Karpas-422 (cell line): ENCODE measurements around the gene MRPL58. TPM values are rescaled to one million over a fixed set of nuclear protein-coding genes. Genes with fewer than 3 reads are reported as not detected.
A peak's percentile ranks its signal among the peaks of the same experiment; 100 is the strongest.

ENCODE experiments used
- DNase-seq: peaks from one replicate; pipeline ENCODE4 v3.0.0-alpha.2; 2015
- H2AFZ ChIP-seq: fragments of 200-600 bp; sonication (generic); 2 replicates; pipeline ENCODE4 v1.6.1; 2014; ENCODE audit warnings: antibody characterized with exemption, low read length, mixed read lengths
- H3K27ac ChIP-seq: fragments of 200-600 bp; sonication (generic); 2 replicates; pipeline ENCODE4 v1.5.1; 2014; ENCODE audit warnings: mild to moderate bottlenecking, low read length, moderate library complexity
- H3K27me3 ChIP-seq: fragments of 200-600 bp; sonication (generic); 2 replicates; pipeline ENCODE4 v1.6.1; 2014; ENCODE audit warnings: low read length, mixed read lengths
- H3K36me3 ChIP-seq: fragments of 200-600 bp; sonication (generic); 2 replicates; pipeline ENCODE4 v1.6.1; 2014; ENCODE audit warnings: low read length, mixed read lengths; ENCODE audit not compliant: insufficient read depth
- H3K4me1 ChIP-seq: fragments of 200-600 bp; sonication (generic); 2 replicates; pipeline ENCODE4 v1.6.1; 2014; ENCODE audit warnings: mild to moderate bottlenecking, low read length, mixed read lengths
- H3K4me2 ChIP-seq: fragments of 200-600 bp; sonication (generic); 2 replicates; pipeline ENCODE4 v1.6.1; 2014; ENCODE audit warnings: low read length, low read depth, mild to moderate bottlenecking; ENCODE audit not compliant: poor library complexity, severe bottlenecking
- H3K4me3 ChIP-seq: fragments of 200-600 bp; sonication (generic); 2 replicates; pipeline ENCODE4 v1.5.1; 2014; ENCODE audit warnings: mild to moderate bottlenecking, antibody characterized with exemption, low read length, mixed read lengths
- H3K79me2 ChIP-seq: fragments of 200-600 bp; sonication (generic); 2 replicates; pipeline ENCODE4 v1.6.1; 2014; ENCODE audit warnings: mild to moderate bottlenecking, low read length, mixed read lengths
- H3K9ac ChIP-seq: fragments of 200-600 bp; sonication (generic); 2 replicates; pipeline ENCODE4 v1.6.0; 2014; ENCODE audit warnings: low read length
- H3K9me2 ChIP-seq: fragments of 200-600 bp; sonication (generic), shearing (Covaris generic); replicated peaks from 2 replicates; pipeline ENCODE4 v1.6.0; 2014; ENCODE audit warnings: mild to moderate bottlenecking, low read length, moderate library complexity; ENCODE audit not compliant: insufficient read depth
- H3K9me3 ChIP-seq: fragments of 300-700, 200-600 bp; sonication (generic); 2 replicates; pipeline ENCODE4 v1.6.1; 2014; ENCODE audit warnings: low read length, mixed read lengths
- H4K20me1 ChIP-seq: fragments of 200-600 bp; sonication (generic); 2 replicates; pipeline ENCODE4 v1.6.1; 2014; ENCODE audit warnings: mild to moderate bottlenecking, antibody characterized with exemption, low read length, low read depth; ENCODE audit not compliant: insufficient read depth
- total RNA-seq: library from RNA; depleted of rRNA; stranded (reverse); fragments of >200 nt; shearing (Covaris generic); gene quantifications from 2 replicates; pipeline ENCODE4 v1.2.3, GENCODE V29; 2014; ENCODE audit warnings: low replicate concordance

The MRPL58 gene
- total RNA-seq, 1 experiment from 2014 or later = 33.8 TPM

DNA sequence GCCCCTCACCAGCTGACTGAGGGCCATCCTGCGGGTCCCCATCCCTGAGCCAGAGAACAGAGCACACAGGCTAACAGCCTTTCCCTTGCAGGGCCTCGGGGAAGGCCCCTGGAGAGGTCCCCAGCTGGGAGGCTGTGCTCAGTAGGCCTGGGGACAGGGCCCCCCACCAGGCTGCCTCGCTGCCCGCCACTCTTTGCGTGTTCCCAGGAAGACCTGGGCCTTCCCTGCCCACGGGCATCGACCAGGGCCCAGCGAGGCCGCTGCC lies 40.7 kb upstream of the MRPL58 start:
- Histone ChIP-seq H3K79me2 (no peaks in the 10 kb centered on the region), H3K27me3 (no peaks in the 10 kb centered on the region), H3K36me3 (no peaks in the 10 kb centered on the region), H2AFZ (no peak overlapping the region), H3K27ac (no peak overlapping the region), H3K4me2 (no peak overlapping the region), H3K4me1 (peaks cover 9% of the 10 kb centered on the region), H3K9me2 (no peaks in the 10 kb centered on the region), H3K9me3 (no peaks in the 10 kb centered on the region), H4K20me1 (no peaks in the 10 kb centered on the region), H3K9ac (no peak overlapping the region), H3K4me3 (no peak overlapping the region)
- no peak for DNase-seq

GRCh38 chr17:74972107-74972972 lies 40.1 kb upstream of the MRPL58 start, which contains the start of gene HID1:
TSS of gene HID1 (minus strand) at chr17:74972759. CDS start at chr17:74972656, 103 bp downstream.
- H3K9ac ChIP-seq = no peak within 1 kb of the TSS
- peak; percentile 59 for DNase-seq
- no peaks in the 10 kb centered on the region for H4K20me1 ChIP-seq
- no peaks in the 10 kb centered on the region for H3K79me2 ChIP-seq
- H3K9me3 ChIP-seq = no peaks in the 10 kb centered on the region
- peak within 1 kb of the TSS; percentile 44 for H3K4me2 ChIP-seq
- peak within 1 kb of the TSS; percentile 30; the same call in 1 of the 2 replicates for H3K4me3 ChIP-seq
- no peaks in the 10 kb centered on the region for H3K9me2 ChIP-seq
- no peaks in the 10 kb centered on the region for H3K27me3 ChIP-seq
- H3K4me1 ChIP-seq = peaks cover 9% of the 10 kb centered on the region
- no peak within 1 kb of the TSS for H3K27ac ChIP-seq
- H3K36me3 ChIP-seq = no peaks in the 10 kb centered on the region
- no peak within 1 kb of the TSS for H2AFZ ChIP-seq

- Histone ChIP-seq H3K4me1 (peaks cover 9% of the 10 kb centered on the region), H2AFZ (no peak overlapping the region), H3K27ac (no peak overlapping the region), H3K4me3 (no peak overlapping the region), H3K79me2 (no peaks in the 10 kb centered on the region), H3K9ac (no peak overlapping the region), H4K20me1 (no peaks in the 10 kb centered on the region), H3K36me3 (no peaks in the 10 kb centered on the region), H3K9me3 (no peaks in the 10 kb centered on the region), H3K27me3 (no peaks in the 10 kb centered on the region), H3K9me2 (no peaks in the 10 kb centered on the region), H3K4me2 (peak overlapping the region; percentile 44)
- DNase-seq = no peak
These were observed 39.5 kb upstream of the MRPL58 start for GRCh38 chr17:74972973-74973328.

GRCh38 chr17:74975943-74976342 lies 36.5 kb upstream of the MRPL58 start:
- no peak for DNase-seq
- no peak overlapping the region for H3K9ac ChIP-seq
- no peaks in the 10 kb centered on the region for H3K27me3 ChIP-seq
- no peaks in the 10 kb centered on the region for H3K36me3 ChIP-seq
- H3K4me3 ChIP-seq = no peak overlapping the region
- no peaks in the 10 kb centered on the region for H3K79me2 ChIP-seq
- H4K20me1 ChIP-seq = no peaks in the 10 kb centered on the region
- H2AFZ ChIP-seq = no peak overlapping the region
- H3K9me3 ChIP-seq = no peaks in the 10 kb centered on the region
- no peak overlapping the region for H3K4me2 ChIP-seq
- peaks cover 9% of the 10 kb centered on the region for H3K4me1 ChIP-seq
- no peaks in the 10 kb centered on the region for H3K9me2 ChIP-seq
- no peak overlapping the region for H3K27ac ChIP-seq

- no peaks in the 10 kb centered on the region for H3K36me3 ChIP-seq
- H3K4me3 ChIP-seq = no peak overlapping the region
- no peak overlapping the region for H3K4me2 ChIP-seq
- no peak for DNase-seq
- peaks cover 24% of the 10 kb centered on the region for H3K4me1 ChIP-seq
- no peaks in the 10 kb centered on the region for H3K79me2 ChIP-seq
- H4K20me1 ChIP-seq = no peaks in the 10 kb centered on the region
- no peaks in the 10 kb centered on the region for H3K9me3 ChIP-seq
- no peaks in the 10 kb centered on the region for H3K27me3 ChIP-seq
- H3K27ac ChIP-seq = no peak overlapping the region
- no peaks in the 10 kb centered on the region for H3K9me2 ChIP-seq
- H2AFZ ChIP-seq = no peak overlapping the region
- H3K9ac ChIP-seq = no peak overlapping the region
These were observed 34.7 kb upstream of the MRPL58 start for GRCh38 chr17:74977802-74978201.

GRCh38 chr17:74978240-74978639 lies 34.2 kb upstream of the MRPL58 start:
- DNase-seq = no peak
- Histone ChIP-seq H3K4me2 (no peak overlapping the region), H3K27me3 (no peaks in the 10 kb centered on the region), H3K4me1 (peaks cover 24% of the 10 kb centered on the region), H3K36me3 (no peaks in the 10 kb centered on the region), H3K9me3 (no peaks in the 10 kb centered on the region), H3K9me2 (no peaks in the 10 kb centered on the region), H3K79me2 (no peaks in the 10 kb centered on the region), H4K20me1 (no peaks in the 10 kb centered on the region), H3K4me3 (no peak overlapping the region), H3K27ac (no peak overlapping the region), H3K9ac (no peak overlapping the region), H2AFZ (no peak overlapping the region)

DNA sequence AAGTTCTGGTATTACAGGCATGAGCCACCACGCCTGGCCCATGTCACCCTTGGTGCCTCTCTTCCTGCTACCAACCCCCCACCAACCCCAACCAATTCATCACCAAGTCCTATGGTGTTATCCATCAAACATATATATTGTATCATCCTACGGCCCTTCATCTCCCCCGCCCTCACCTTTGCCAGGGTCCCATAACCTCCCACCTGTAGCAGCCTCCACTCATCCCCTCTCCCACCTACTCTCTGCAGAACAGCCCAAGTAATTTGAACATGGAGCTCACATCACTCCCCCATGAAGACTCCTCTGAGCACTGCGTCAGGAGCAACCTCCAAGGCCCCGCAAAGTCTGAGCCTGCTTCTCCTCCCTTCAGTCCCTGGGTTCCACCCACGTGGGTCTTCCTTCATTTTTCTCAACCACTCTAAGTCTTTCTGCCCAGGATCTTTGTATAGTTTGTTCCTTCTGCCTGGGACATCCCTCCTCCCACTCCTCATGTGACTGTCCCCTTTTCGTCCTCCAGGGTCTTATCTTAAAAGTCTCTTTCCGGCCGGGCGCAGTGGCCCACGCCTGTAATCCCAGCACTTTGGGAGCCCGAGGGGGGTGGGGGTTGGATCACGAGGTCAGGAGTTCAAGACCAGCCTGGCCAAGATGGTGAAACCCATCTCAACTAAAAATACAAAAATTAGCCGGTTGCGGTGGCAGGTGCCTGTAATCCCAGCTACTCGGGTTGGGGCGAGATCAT lies 32.9 kb upstream of the MRPL58 start:
- Histone ChIP-seq H3K79me2 (no peaks in the 10 kb centered on the region), H3K9ac (no peak overlapping the region), H3K36me3 (no peaks in the 10 kb centered on the region), H3K9me3 (no peaks in the 10 kb centered on the region), H4K20me1 (no peaks in the 10 kb centered on the region), H3K4me2 (no peak overlapping the region), H3K9me2 (no peaks in the 10 kb centered on the region), H2AFZ (no peak overlapping the region), H3K4me3 (no peak overlapping the region), H3K4me1 (peaks cover 22% of the 10 kb centered on the region), H3K27ac (no peak overlapping the region), H3K27me3 (no peaks in the 10 kb centered on the region)
- DNase-seq = no peak

DNA sequence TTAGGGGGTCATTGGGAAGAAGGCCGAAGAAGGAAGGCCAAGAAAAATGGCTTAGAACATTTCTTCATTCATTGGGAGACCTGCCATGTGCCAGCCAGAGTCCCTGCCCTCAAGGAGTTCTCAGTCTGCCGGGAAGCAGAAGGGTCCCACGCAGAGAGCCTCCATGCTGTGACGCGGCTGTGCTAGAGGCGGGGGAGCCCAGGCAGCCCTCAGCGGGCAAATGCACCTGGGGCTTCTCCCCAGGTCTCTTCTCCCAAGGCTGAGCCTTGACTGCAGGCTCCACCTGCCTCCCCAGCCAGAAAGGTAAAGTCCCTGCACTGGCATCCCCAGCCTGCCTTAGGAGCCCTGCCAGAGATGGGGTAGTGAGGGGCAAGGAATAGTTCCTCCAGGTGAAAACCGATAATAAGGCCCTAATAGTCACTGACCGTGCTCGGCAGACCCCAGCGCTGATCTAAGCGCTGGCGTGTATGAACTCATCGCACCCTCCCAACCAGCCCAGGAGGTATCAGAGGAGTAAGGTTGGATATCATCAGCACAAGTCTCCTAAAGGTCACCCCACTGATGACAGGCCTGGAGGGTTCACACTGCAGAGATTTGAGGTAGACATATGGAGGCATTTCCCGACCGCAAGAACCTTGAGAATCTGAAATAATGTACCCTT lies 31.0 kb upstream of the MRPL58 start:
- peak overlapping the region; percentile 87 for H3K9ac ChIP-seq
- peaks cover 16% of the 10 kb centered on the region for H3K4me1 ChIP-seq
- DNase-seq = no peak
- no peaks in the 10 kb centered on the region for H3K36me3 ChIP-seq
- peak overlapping the region; percentile 96 for H3K4me2 ChIP-seq
- H3K27me3 ChIP-seq = no peaks in the 10 kb centered on the region
- H4K20me1 ChIP-seq = no peaks in the 10 kb centered on the region
- no peak overlapping the region for H3K27ac ChIP-seq
- H3K4me3 ChIP-seq = peak overlapping the region; percentile 80
- peak overlapping the region; percentile 100 for H2AFZ ChIP-seq
- no peaks in the 10 kb centered on the region for H3K79me2 ChIP-seq
- H3K9me3 ChIP-seq = no peaks in the 10 kb centered on the region
- H3K9me2 ChIP-seq = no peaks in the 10 kb centered on the region
